ENCODE results near the gene CRIP3.

CRIP3 gene

DNA sequence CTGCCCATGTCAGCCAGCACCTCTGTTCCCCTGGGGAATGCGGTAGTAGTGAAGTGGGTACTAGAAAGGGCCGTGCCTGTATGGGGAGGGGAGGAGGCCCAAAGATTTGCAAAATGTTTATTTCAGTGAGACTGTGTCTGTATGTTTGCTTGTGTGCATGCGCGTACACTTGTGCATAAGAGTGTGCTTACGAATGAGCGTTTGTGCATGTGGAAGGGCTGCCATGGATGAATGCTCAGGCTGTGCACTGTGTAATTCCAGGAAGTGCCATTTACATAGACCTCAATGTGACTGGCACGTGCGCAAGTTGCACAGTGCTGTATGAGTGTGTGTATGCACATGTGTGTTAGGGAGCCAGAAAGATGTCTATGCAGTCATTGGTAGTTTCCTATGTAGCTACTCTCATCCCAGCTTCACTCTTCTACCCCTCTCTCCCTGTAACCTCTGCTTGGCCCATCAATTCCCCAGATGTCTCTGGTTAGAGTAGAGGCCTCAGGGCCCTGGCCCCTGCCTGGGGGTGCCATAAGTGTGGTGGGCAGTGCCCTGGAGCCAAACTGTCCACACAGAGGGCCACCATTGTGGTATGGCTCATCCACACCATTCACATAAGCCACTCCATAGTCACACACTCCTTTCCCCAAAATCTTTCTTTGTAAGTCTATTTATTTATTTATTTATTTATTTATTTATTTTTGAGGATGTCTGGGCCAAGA is 37.4 kb downstream of the CRIP3 start:
- FAIRE-seq: no peak

DNA sequence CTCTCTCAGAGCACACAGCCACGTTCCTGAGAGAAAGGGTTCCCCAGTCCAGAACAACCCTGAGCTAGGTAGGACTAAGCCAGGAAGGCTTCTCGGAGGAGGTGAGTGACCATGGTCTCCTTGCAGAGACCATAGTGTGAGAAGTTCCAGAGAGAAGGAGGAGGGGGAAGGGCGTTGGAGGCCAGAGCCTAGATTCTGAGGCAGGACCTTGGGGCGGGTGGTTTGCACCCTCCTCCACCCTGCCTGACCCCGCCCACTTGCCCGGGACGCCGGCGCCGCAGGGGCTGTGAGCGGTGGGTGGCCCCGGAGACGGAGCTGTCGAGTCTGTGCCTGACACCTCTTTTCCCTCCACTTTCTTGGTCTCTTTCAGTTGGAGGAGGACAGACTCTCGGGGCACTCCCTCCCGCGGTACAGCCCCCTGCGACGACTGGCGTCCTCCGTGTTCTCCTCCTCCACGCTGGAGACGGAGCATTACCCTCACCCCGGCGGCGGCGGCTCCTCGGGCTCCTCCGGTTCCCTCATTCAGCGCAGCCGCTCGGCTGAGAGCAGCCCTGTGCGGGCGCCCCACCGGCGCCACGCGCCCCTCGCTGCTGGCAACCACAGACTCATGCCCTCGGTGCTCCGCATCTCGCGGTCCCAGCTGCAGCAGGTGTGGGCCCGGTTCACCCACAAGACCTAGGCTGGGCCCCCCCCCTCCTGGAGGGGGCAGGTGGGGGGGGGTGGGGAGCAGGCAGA is 39.2 kb downstream of the CRIP3 start:
- no peak for FAIRE-seq

DNA sequence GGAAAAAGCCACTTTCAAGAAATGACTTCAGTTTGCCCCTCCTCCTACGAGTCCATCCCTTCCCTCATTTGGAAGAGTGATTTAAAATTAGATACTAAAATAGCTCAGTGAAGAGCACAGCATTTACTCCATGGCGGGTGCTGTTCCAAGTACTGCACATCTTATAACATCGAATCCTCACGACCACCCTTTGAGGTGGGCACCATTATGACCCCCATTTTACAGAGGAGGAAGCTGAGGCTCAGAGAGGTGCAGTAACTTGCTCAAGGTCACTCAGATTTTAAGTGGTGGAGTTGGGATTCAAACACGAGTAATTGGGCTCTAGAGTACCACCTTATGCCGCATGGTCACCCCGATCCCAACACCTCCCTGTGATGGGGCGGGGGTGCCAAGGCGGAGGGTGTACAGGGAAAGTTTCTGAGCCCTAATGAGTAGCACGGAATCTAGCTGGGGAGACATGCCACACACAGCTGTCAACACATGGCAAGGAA is 39.8 kb downstream of the CRIP3 start:
- no peak for FAIRE-seq

DNA sequence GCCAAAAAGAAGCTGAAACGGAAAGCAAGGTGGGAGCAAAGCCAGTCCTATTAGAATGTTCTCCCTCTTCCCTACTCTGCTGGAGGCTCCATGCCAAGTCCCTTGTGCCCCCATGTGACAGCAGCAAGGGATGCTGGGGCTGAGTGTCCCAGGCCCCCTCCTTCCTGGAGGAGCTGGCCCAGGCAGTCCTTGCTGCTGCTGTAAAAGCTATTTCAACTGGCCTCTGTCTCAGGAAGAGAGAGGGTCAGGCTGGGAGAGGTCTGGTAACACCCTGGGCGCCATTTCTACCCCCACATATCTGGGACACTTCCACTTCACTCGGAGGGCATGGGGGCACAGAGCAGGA is 40.3 kb downstream of the CRIP3 start:
- FAIRE-seq: no peak

DNA sequence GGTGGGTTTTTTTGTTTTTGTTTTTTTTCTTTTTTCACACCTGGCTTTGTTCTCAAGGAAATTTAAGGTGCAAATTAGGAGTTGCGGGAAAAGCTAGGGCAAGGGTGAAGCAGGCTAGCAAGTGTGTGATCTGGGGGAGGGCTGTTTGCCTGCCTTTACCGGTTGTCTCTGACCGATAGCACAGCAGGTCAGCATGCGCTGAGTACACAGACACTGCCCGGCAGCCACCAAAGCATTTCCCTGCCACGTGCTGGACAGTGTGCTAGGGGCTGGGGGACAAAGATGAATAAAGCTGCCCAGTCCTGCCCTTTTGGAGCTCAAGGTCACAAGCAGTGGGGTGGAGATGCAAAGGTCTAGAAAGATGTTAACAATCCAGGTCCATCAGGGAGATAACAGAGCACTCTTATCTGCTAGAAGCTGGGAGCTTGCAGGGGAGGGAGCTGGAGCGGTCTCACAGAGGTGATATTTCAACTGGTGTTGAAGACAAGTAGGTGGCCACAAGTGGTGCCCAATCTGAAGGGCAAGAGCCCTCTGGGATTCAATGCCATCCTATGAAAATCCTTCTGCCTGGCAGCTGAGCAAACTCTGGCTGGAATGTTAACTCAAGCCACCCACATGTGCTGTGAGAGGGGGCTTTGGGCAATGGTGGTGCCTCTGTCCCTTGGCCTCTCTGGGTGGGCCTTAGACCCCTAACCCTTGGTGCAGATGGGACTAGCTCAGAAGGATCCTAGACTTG is 40.8 kb downstream of the CRIP3 start:
- no peak for FAIRE-seq

DNA sequence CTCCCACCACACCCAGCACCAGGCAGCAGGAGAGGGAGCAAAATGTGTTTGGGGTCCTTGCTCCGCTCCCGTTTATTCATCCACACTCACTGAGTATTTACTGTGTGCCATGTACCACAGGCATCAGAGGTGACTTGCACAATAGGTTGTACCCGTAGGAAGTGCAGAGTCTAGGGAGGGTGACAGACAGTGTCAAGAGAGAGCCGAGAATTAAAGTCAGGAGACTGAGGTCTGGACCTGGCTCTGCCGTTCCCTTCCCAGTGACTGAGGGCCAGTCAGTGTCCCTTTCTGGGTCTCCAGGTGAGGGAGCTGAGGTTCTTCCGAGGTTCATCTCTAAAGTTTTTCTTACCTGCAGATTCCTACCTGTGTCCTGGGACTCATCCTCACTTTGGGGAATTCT is 43.1 kb downstream of the CRIP3 start:
- FAIRE-seq: no peak

DNA sequence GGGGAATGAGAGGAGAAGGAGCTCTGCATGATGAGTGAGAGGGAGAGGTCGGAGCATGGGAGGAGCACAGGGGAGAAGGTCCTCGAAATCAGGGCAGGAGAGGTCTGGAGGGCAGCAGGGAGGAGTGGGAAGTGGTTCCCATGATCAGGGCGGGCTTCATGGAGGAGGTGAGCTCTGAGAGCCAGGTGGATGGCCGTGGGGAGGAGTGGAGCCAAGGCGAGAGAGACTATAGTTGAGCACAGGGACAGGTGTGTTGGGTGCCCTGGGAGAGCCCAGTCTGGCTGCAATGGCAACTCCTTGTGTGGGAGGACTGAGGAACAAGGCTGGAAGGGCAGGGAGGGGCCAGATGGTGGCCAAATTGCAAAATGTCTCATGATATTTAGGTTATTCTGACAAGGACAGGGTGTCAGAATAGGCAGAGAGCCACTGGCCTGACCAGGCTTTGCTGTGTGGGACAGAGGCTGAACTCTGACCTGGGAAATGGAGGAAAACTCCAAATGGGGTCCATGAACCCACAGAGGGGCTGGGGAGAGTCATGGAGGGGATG is 44.0 kb downstream of the CRIP3 start:
- no peak for FAIRE-seq

DNA sequence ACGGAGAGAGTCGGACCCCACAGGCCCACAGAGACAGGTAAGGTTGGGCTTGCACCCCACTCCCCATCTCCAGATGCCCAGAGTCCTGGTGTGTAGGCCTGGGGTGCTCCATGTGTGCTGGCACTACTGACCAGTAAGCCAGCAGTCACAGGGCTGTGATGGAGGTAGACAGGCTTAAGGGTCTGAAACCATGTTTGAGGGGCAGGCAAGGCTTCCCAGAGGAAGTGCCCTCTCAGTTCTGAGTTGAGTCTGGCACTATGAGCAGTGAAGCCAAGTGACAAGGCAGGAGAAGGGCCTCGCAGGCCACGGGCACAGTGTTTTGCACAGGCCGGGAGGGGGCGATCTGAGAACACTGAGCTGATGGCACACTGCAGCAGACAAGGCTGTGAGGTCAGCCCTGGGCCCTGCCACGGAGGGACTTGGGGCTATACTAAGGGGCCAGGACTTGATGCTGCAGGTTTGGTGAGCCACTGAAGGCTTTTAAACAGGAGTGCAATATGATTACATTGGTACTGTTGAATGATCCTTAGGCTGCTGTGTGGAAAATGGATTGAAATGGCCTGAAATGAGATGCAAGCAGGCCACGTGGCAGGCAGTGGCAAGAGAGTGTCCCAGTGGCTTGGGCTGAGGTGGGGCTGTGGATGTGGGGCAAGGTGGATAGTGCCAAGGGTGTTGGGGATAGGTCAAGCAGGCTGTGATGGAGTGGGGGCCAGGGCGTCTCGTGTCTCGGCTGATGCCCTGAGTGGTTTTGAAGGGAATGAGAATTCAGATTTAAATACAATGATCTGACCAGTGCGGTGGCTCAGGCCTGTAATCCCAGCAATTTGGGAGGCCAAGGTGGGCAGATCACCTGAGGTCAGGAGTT is 45.1 kb downstream of the CRIP3 start:
- no peak for FAIRE-seq

DNA sequence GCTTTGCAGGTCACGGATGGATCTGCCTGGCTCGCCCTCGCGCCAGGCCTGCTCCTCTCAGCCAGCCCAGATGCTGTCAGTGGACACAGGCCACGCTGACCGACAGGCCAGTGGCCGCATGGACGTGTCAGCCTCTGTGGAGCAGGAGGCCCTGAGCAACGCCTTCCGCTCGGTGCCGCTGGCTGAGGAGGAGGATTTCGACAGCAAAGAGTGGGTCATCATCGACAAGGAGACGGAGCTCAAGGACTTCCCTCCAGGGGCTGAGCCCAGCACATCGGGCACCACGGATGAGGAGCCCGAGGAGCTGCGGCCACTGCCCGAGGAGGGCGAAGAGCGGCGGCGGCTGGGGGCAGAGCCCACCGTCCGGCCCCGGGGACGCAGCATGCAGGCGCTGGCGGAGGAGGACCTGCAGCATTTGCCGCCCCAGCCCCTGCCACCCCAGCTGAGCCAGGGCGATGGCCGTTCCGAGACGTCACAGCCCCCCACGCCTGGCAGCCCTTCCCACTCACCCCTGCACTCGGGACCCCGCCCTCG is 45.8 kb downstream of the CRIP3 start:
- no peak for FAIRE-seq

DNA sequence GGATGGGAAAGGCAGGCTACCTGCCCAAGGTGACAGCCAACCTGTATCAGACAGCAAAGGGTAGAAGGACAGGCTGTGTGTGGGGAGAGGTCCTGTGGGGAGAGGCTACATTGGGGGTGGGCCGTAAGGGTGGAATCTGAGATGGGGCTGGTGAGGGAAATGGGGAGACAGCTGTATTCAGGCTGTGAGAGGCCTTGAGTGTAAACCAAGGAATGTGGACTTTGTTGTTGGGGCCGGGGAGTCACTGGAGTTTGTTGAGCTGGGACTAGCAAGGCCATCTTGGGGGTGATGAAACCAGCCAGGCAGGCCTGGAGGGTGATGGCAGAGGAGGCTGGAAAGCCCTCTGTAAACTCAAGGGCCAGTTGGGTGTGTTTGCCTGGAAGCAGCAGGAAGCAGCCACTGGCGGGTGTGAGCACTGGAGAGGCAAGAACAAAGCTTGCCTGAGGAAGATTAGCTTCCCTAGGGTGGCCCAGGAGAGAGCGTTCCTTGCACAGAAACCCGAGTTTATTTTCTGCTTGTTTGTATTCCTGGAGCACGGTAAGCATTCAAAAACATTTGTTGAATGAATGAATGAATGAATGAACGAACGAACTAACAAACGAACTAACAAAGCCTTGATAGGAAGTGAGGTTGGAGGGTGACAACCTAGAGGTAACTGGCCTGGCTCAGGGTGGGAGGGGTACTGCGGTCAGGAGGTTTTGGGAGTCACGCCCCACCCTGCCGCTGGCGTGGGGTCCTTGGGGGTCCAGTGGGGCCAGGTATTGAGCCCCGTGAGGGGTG is 46.4 kb downstream of the CRIP3 start:
- no peak for FAIRE-seq

DNA sequence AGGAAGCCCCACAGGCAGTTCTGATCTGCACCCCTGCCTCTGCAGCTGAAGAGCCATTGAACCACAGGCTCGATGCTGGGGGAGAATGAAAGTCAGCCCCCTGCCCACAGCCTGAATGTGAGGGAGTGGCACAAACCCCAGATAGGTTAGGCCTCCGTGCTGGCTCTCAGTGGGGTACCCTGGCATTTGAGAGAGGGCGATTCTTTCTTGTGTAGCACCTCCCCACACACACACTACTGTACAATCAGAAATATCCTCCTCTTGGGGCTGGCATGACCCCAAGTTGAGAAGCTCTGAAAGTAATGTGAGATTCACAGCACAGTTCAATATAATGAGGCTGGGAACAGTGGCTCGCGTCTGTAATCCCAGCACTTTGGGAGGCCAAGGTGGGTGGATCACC is 47.4 kb downstream of the CRIP3 start:
- no peak for FAIRE-seq

DNA sequence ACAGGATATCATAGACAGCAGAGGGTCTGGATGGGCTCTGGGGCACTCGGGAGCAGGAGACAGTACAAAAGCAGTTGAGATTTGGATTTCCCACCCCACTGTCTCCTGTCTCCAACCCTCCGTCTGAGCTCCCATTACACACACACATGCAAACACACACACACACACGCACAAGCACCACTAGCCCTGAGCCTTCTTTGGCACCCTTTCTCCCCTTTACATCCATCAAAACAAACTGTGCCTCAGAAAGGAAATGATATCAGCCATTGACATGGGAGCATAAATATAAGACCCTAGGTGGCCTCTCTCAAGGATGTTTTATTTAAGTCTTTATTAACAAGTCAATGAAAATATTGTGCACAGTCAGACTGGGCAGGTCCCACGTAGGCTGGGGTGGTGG is 47.8 kb downstream of the CRIP3 start:
- FAIRE-seq: no peak

DNA sequence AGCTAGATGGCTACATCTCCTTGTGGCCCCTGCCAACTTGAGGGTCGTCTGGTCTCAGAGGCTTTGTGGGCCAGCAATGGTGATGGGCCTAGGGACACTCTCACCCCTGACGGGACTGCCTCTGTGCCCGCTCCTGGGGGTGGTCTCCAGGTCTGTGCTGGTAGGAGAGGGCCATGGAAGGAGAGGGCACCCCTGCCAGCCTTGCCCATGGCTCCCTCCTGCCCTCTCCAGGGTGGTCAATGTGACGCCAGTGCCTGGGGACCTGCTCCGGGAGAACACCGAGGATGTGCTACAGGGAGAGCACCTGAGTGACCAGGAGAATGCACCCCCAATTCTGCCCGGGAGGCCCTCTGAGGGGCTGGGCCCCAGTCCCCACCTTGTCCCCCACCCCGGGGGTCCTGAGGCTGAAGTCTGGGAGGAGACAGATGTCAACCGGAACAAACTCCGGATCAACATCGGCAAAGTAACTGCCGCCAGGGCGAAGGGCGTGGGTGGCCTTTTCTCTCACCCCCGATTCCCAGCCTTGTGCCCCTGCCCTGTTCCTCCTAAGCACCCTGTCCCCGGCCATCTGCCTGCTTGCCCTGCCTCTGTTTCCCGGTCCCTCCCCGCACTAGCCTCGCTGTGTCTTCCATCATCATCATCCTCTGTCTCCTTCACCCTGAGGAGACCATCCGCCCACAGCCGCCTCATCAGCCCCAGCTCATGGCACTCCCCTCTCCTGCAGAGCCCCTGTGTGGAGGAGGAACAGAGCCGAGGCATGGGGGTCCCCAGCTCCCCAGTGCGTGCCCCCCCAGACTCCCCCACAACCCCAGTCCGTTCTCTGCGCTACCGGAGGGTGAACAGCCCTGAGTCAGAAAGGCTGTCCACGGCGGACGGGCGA is 49.6 kb downstream of the CRIP3 start:
- FAIRE-seq: no peak

DNA sequence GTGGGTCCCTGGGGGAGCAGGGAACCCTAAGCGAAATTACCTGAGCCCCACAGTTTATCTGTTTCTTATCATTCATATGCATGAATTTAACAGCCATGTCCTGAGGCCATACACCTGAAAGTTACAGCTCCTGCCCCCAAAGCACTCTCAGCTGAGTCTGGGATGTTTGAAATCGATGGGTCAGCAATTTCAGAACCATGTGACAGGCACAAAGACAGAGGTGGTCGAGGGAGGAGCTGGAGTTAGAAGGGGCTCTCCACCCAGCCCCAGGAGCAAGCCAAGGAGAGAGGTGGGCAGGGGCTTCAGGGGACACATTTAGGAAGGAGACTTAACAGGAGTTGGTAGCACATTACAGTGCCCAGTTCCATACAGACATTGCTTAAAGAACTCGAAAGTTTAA is 50.4 kb downstream of the CRIP3 start:
- FAIRE-seq: no peak

DNA sequence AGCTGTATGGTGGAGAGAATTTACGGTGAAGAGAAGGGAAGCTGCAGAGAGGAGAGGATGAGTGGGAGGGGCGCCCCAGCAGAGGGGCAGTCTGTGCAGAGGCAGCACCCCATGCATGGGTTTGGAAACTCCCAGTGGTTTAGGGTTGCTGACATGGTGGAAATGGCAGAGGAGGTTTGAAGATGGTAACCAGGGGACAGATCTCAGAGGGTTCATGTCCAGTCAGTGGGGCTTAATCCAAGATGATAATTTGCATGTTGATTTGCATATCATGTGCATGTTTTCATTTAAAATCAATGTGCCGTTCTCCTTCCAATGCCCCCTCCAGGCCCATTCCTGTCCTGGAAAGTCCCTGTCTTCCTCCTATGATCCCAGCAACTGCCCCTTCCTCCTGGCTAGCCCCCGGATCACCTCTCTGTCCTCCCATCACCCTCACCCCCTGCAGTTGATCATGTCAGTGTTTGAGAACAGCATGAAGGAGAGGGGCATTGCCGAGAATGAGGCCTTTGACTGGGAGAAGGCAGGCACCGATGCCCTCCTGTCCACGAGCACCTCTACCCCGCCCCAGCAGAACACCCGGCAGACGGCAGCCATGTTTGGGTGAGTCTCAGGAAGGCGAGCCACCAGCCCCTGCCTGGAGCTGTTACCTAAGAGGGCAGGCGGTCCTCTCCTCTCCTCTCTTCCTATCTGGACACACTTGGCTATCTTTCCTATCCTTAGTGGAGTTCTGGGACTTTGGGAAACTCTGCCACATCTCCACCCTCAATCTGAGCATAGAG is 51.1 kb downstream of the CRIP3 start:
- FAIRE-seq: no peak

DNA sequence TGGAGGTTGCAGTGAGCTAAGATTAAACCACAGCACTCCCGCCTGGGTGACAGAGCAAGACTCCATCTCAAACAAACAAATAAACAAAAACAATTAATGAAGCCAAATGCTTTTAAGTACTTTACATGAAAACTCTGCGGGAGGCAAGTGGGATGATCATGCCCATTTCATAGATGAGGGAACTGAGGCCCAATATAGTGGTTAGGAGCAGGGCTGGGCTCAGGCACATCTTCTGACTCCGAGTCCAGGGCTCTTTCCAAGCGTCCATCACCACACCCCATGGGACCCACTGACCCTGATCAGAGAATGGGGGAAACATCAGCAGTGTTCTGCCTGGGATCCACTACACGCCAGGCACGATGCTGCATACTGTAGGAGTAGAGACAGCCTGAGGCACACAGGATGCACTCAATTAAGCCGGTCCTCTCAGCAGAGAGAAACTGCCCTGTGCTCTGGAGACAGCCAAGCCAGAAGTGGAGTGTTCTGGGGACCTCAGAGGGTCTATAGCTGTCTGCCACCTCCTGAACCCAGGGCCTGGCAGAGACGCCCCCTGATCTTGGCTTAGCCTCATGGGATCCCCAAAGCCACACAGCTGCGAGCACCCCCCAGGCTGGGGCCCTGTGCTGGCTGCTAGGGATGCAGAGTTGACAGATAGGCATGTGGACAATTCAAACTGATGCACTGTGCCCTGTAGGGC is 51.8 kb downstream of the CRIP3 start:
- FAIRE-seq: no peak

Data from TTC549 (cell line).